ENCODE measurements around the gene VSTM4.

DNA sequence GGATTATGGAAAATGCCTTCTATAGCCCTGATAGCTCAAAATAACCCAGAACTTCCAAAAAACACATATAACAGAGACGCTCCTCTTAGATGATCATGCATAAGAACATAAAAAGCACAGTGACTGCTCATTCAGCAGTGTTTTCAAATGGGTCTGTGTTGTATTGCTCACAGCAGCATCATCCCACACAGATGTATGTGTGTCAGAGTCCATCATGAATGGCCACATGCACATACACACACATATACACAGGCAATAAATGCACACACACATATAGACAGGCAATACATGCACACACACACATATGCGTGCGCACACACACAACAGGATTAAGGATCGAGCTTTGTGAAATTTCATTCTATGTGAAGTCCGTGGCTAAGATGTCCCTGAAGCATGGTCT, 46.7 kb upstream of the VSTM4 start:
- TF ChIP-seq POLR2AphosphoS5 (IDR thresholded peaks at IDR 0.05; ENCODE audit: low read depth, low read length), result no peak
- no peak for TF ChIP-seq POLR2A (IDR thresholded peaks at IDR 0.05; ENCODE audit: low read depth, low read length)
- no peak for TF ChIP-seq SPI1 (IDR thresholded peaks at IDR 0.05; ENCODE audit: low read depth, low read length)
